Measurements from ENCODE around the gene GOLGA8J. TPM values are rescaled to one million over a fixed set of nuclear protein-coding genes. Genes with fewer than 3 reads are reported as not detected.
"Not testable (repeated sequence)": the region's sequence is repeated elsewhere in the genome, so short reads cannot be mapped to it uniquely, and the experiment has no call there.

Gene GOLGA8J
- total RNA-seq, 1 experiment from 2014 or later, result not detected

GRCh38 chr15:30130066-30130465, 47.3 kb downstream of the GOLGA8J start:
- H3K79me2 ChIP-seq (ENCODE audit: insufficient read depth, low read length); H2BK15ac ChIP-seq (ENCODE audit: low read depth, low read length): not testable (repeated sequence)

GRCh38 chr15:30134751-30135150, 52.0 kb downstream of the GOLGA8J start, which contains the start of gene GOLGA8T:
Gene GOLGA8T (plus strand): TSS chr15:30135051. CDS start chr15:30135149, 98 bp downstream.
- H3K36me3 Mint-ChIP-seq (ENCODE audit: insufficient read depth in 1 of 3, low read depth in 3 of 3); H2BK120ac ChIP-seq (ENCODE audit: low read depth, low read length, poor library complexity, severe bottlenecking); H2BK20ac ChIP-seq (ENCODE audit: low read depth, low read length, poor library complexity, severe bottlenecking); H3K4me3 Mint-ChIP-seq; H2BK12ac ChIP-seq (ENCODE audit: insufficient read length, low read depth, low read length); H3K4me1 Mint-ChIP-seq; H2AK5ac ChIP-seq (ENCODE audit: insufficient read length, low read length); H3K14ac ChIP-seq (ENCODE audit: insufficient read depth, low read length); H3T11ph ChIP-seq (ENCODE audit: low read length); H3K23ac ChIP-seq (ENCODE audit: insufficient read length, low read depth, low read length); H2BK5ac ChIP-seq (ENCODE audit: insufficient read length, low read length); H3K56ac ChIP-seq (ENCODE audit: insufficient read length, low read depth, low read length); H3K79me1 ChIP-seq (ENCODE audit: insufficient read depth, low read depth, low read length, poor library complexity, severe bottlenecking); H2BK15ac ChIP-seq (ENCODE audit: low read depth, low read length); H3K4me2 ChIP-seq (ENCODE audit: insufficient read depth, insufficient read length, low read length); H4K20me1 ChIP-seq (ENCODE audit: control insufficient read depth, insufficient read depth, insufficient read length); H3K4me1 ChIP-seq (ENCODE audit: insufficient read depth, low read length); H3K9ac ChIP-seq (ENCODE audit: extremely low read depth, insufficient read length, low read length); DNase-seq; H2AFZ ChIP-seq (ENCODE audit: low read length); H3K4ac ChIP-seq (ENCODE audit: low read depth, low read length); H3K27ac ChIP-seq (ENCODE audit: insufficient read length, low read depth, low read length); H4K5ac ChIP-seq (ENCODE audit: insufficient read length, low read depth, low read length); H3K79me2 ChIP-seq (ENCODE audit: insufficient read depth, low read length); H3K27ac Mint-ChIP-seq; H3K18ac ChIP-seq (ENCODE audit: insufficient read length, low read depth, low read length); H4K91ac ChIP-seq (ENCODE audit: insufficient read length, low read depth, low read length); H3K9me3 Mint-ChIP-seq; H4K8ac ChIP-seq (replicated peaks; ENCODE audit: insufficient read length, low read depth, low read length); H3K23me2 ChIP-seq (ENCODE audit: insufficient read length, low read depth, low read length, poor library complexity, severe bottlenecking); H3K27me3 ChIP-seq (ENCODE audit: insufficient read depth, low read length); H3K9me3 ChIP-seq (ENCODE audit: control insufficient read depth, low read depth, low read length); H3K27me3 Mint-ChIP-seq (ENCODE audit: low read depth): not testable (repeated sequence)
- no CpG with 5 or more reads among the region's 7 CpGs for WGBS (ENCODE audit: extremely low coverage, insufficient read length, low lambda C conversion rate)

More at GRCh38 chr15:30130066-30130465, 47.3 kb downstream of the GOLGA8J start:
- H3K79me1 ChIP-seq (ENCODE audit: insufficient read depth, low read depth, low read length, poor library complexity, severe bottlenecking); H3K23me2 ChIP-seq (ENCODE audit: insufficient read length, low read depth, low read length, poor library complexity, severe bottlenecking); H4K20me1 ChIP-seq (ENCODE audit: control insufficient read depth, insufficient read depth, insufficient read length); H3K9me3 ChIP-seq (ENCODE audit: control insufficient read depth, low read depth, low read length); H4K91ac ChIP-seq (ENCODE audit: insufficient read length, low read depth, low read length); H2AK5ac ChIP-seq (ENCODE audit: insufficient read length, low read length); DNase-seq; H3K27me3 ChIP-seq (ENCODE audit: insufficient read depth, low read length); H2BK120ac ChIP-seq (ENCODE audit: low read depth, low read length, poor library complexity, severe bottlenecking); H3K4me1 Mint-ChIP-seq; H3K36me3 Mint-ChIP-seq (ENCODE audit: insufficient read depth in 1 of 3, low read depth in 3 of 3); H4K8ac ChIP-seq (replicated peaks; ENCODE audit: insufficient read length, low read depth, low read length); H2BK12ac ChIP-seq (ENCODE audit: insufficient read length, low read depth, low read length); H3K4me3 Mint-ChIP-seq; H2BK20ac ChIP-seq (ENCODE audit: low read depth, low read length, poor library complexity, severe bottlenecking); H3K23ac ChIP-seq (ENCODE audit: insufficient read length, low read depth, low read length); H2AFZ ChIP-seq (ENCODE audit: low read length); H3T11ph ChIP-seq (ENCODE audit: low read length); H3K56ac ChIP-seq (ENCODE audit: insufficient read length, low read depth, low read length); H3K18ac ChIP-seq (ENCODE audit: insufficient read length, low read depth, low read length); H3K9me3 Mint-ChIP-seq; H3K9ac ChIP-seq (ENCODE audit: extremely low read depth, insufficient read length, low read length); H3K27ac Mint-ChIP-seq; H3K4me1 ChIP-seq (ENCODE audit: insufficient read depth, low read length); H3K4ac ChIP-seq (ENCODE audit: low read depth, low read length); H3K27ac ChIP-seq (ENCODE audit: insufficient read length, low read depth, low read length); H3K14ac ChIP-seq (ENCODE audit: insufficient read depth, low read length); H3K4me2 ChIP-seq (ENCODE audit: insufficient read depth, insufficient read length, low read length); H2BK5ac ChIP-seq (ENCODE audit: insufficient read length, low read length); H3K27me3 Mint-ChIP-seq (ENCODE audit: low read depth); H4K5ac ChIP-seq (ENCODE audit: insufficient read length, low read depth, low read length): not testable (repeated sequence)
- no CpG with 5 or more reads among the region's 2 CpGs for WGBS (ENCODE audit: extremely low coverage, insufficient read length, low lambda C conversion rate)
